HepG2 (cell line): ENCODE measurements around the gene B4GALT3. TPM values are rescaled to one million over a fixed set of nuclear protein-coding genes. Genes with fewer than 3 reads are reported as not detected.
A peak's percentile ranks its signal among the peaks of the same experiment; 100 is the strongest.

Source experiments
- ATAC-seq: fragments of 200-7000 bp; cut with Tn5 transposase; 3 replicates; pipeline ENCODE4 v1.9.1; 2020; ENCODE audit warnings: mild to moderate bottlenecking, moderate library complexity
- BruUV-seq: library from RNA; stranded (reverse); fragments of 400-500 nt; replicated peaks from 2 replicates; lab custom pipeline; 2021; lab: Mats Ljungman, UMichigan
- CTCF ChIA-PET: fragments of 300-600 bp; formaldehyde crosslinking; extraction: SDS; loops from one replicate; lab custom pipeline; 2021; ENCODE audit warnings: low total read pairs, inconsistent platforms, low intra/inter-chr PET ratio; lab: Yijun Ruan, JAX
- POLR2A ChIA-PET: fragments of 350-600 bp; sonication (Branson Sonifier 250); formaldehyde crosslinking; loops from one replicate; lab custom pipeline; 2020; ENCODE audit warnings: antibody characterized with exemption, inconsistent platforms; lab: Yijun Ruan, JAX
- DNase-seq: peaks from one replicate; pipeline ENCODE4 v3.0.0-alpha.2; 2015; ENCODE audit warnings: low spot score
- FAIRE-seq: peaks from 3 replicates; lab custom pipeline; 2011; peaks lifted over from hg19 to GRCh38; lab: Jason Lieb, UNC
- H2AFZ ChIP-seq: one replicate; pipeline ENCODE4 v1.6.1; 2011; ENCODE audit warnings: low read length, inconsistent platforms
- H3K27ac ChIP-seq: fragments of 300-600 bp; 3 replicates; pipeline ENCODE4 v1.8.0; 2011; ENCODE audit warnings: mixed run types, mild to moderate bottlenecking, mixed read lengths, low read length, inconsistent platforms; ENCODE audit not compliant: insufficient read depth; ENCODE audit errors: extremely low read length
- H3K27me3 ChIP-seq, 2 experiments: fragments of 200-600 bp in 1 of 2; 2 replicates in 1 of 2; 3 replicates in 1 of 2; pipeline versions ENCODE4 v1.6.0 to v1.8.0; 2011; ENCODE audit warnings: low read length in 2 of 2, mild to moderate bottlenecking in 2 of 2, moderate library complexity in 2 of 2, inconsistent platforms in 1 of 2; ENCODE audit not compliant: insufficient read depth in 2 of 2, control insufficient read depth in 1 of 2
- H3K36me3 ChIP-seq, 2 experiments: fragments of 200-600 bp in 1 of 2; replicated peaks in 1 of 2; 2 replicates in 1 of 2; 3 replicates in 1 of 2; pipeline versions ENCODE4 v1.5.1 to v1.8.0; 2011; ENCODE audit warnings: low read length in 2 of 2, inconsistent platforms in 1 of 2; ENCODE audit not compliant: insufficient read depth in 2 of 2, control insufficient read depth in 1 of 2
- H3K4me1 ChIP-seq: 2 replicates; pipeline ENCODE4 v1.5.1; 2012; ENCODE audit warnings: low read length, inconsistent platforms; ENCODE audit not compliant: insufficient read depth
- H3K4me2 ChIP-seq: 2 replicates; pipeline ENCODE4 v1.6.0; 2011; ENCODE audit warnings: low read depth, low read length, inconsistent platforms
- H3K4me3 ChIP-seq, 3 experiments: fragments of 200-600 bp in 1 of 3; sonication (generic), shearing (Covaris generic) in 1 of 3; replicated peaks in 1 of 3; 2 replicates each; pipeline ENCODE4 v1.5.1; 2011 to 2016; ENCODE audit warnings: low read length in 3 of 3, inconsistent platforms in 2 of 3, low read depth in 2 of 3, mild to moderate bottlenecking in 2 of 3, control low read depth in 1 of 3, mixed read lengths in 1 of 3; ENCODE audit not compliant: insufficient read depth in 1 of 3
- H3K79me2 ChIP-seq: one replicate; pipeline ENCODE4 v1.6.1; 2011; ENCODE audit warnings: low read length, inconsistent platforms; ENCODE audit not compliant: insufficient read depth
- H3K9ac ChIP-seq: 2 replicates; pipeline ENCODE4 v1.6.0; 2011; ENCODE audit warnings: mild to moderate bottlenecking, low read depth, low read length, inconsistent platforms; ENCODE audit not compliant: insufficient read depth
- H3K9me3 ChIP-seq: 2 replicates; pipeline ENCODE4 v1.5.1; 2012; ENCODE audit warnings: mild to moderate bottlenecking, low read length
- H4K20me1 ChIP-seq: 2 replicates; pipeline ENCODE4 v1.6.0; 2011; ENCODE audit warnings: inconsistent platforms, mild to moderate bottlenecking, low read length, moderate library complexity; ENCODE audit not compliant: insufficient read depth
- AGO2 ChIP-seq: fragments of 200-400 bp; formaldehyde crosslinking; optimal IDR thresholded peaks from 2 replicates; pipeline ENCODE3; 2017; ENCODE audit warnings: mild to moderate bottlenecking, low read depth, low read length, moderate library complexity
- ERF ChIP-seq: IDR thresholded peaks from 2 replicates; pipeline ENCODE4 v1.6.1; 2018; ENCODE audit warnings: missing biosample characterization, missing genetic modification reagents
- FOXA3 ChIP-seq: IDR thresholded peaks from 2 replicates; pipeline ENCODE4 v1.6.1; 2016; ENCODE audit warnings: missing genetic modification reagents, missing compliant biosample characterization
- GABPB1 ChIP-seq: IDR thresholded peaks from 2 replicates; pipeline ENCODE4 v1.6.1; 2016; ENCODE audit warnings: mild to moderate bottlenecking, missing genetic modification reagents, moderate library complexity, missing compliant biosample characterization
- KDM6A ChIP-seq: IDR thresholded peaks from 2 replicates; pipeline ENCODE4 v1.6.1; 2016; ENCODE audit warnings: low read depth
- MIER2 ChIP-seq: IDR thresholded peaks from 2 replicates; pipeline ENCODE4 v1.6.1; 2016; ENCODE audit warnings: missing biosample characterization, missing genetic modification reagents
- PHF8 ChIP-seq: sonication (generic); formaldehyde crosslinking; IDR thresholded peaks from 2 replicates; pipeline ENCODE4 v1.5.0; 2020; ENCODE audit warnings: missing genetic modification reagents
- RFXAP ChIP-seq: sonication (generic); formaldehyde crosslinking; IDR thresholded peaks from 2 replicates; pipeline ENCODE4 v1.4.0; 2020; ENCODE audit warnings: missing genetic modification reagents, borderline replicate concordance
- SIN3B ChIP-seq: fragments of 150-350 bp; IDR thresholded peaks from 2 replicates; pipeline ENCODE4 v1.6.1; 2014; ENCODE audit warnings: low read length
- SOX5 ChIP-seq: IDR thresholded peaks from 2 replicates; pipeline ENCODE4 v1.6.1; 2016; ENCODE audit warnings: borderline replicate concordance
- SRF ChIP-seq: IDR thresholded peaks from 2 replicates; pipeline ENCODE4 v1.6.1; 2011; ENCODE audit warnings: mild to moderate bottlenecking, low read depth, low read length, moderate library complexity
- U2AF2 ChIP-seq: fragments of 200-400 bp; formaldehyde crosslinking; IDR thresholded peaks from 2 replicates; pipeline ENCODE4 v1.6.1; 2017; ENCODE audit warnings: low read depth, mild to moderate bottlenecking, low read length
- ZBTB20 ChIP-seq: sonication (generic); formaldehyde crosslinking; IDR thresholded peaks from 2 replicates; pipeline ENCODE4 v1.8.1; 2023; ENCODE audit warnings: missing genetic modification reagents, low read depth, mild to moderate bottlenecking, borderline replicate concordance
- ZC3H4 ChIP-seq: sonication (generic); formaldehyde crosslinking; IDR thresholded peaks from 2 replicates; pipeline ENCODE4 v1.4.0; 2020; ENCODE audit warnings: missing genetic modification reagents, borderline replicate concordance
- ZNF263 ChIP-seq: sonication (generic); formaldehyde crosslinking; IDR thresholded peaks from 2 replicates; pipeline ENCODE4 v1.4.0; 2020; ENCODE audit warnings: missing genetic modification reagents
- ZNF326 ChIP-seq: sonication (generic); formaldehyde crosslinking; IDR thresholded peaks from 2 replicates; pipeline ENCODE4 v1.4.0; 2020; ENCODE audit warnings: missing genetic modification reagents, borderline replicate concordance
- ZNF441 ChIP-seq: sonication (generic); formaldehyde crosslinking; IDR thresholded peaks from 2 replicates; pipeline ENCODE4 v1.7.0; 2021; ENCODE audit warnings: missing genetic modification reagents, borderline replicate concordance
- ZNF510 ChIP-seq: sonication (generic); formaldehyde crosslinking; IDR thresholded peaks from 2 replicates; pipeline ENCODE4 v1.4.0; 2020; ENCODE audit warnings: low read depth, mild to moderate bottlenecking, missing genetic modification reagents
- ZNF772 ChIP-seq: sonication (generic); formaldehyde crosslinking; IDR thresholded peaks from 2 replicates; pipeline ENCODE4 v1.5.0; 2020; ENCODE audit warnings: mild to moderate bottlenecking, missing genetic modification reagents
- ZNF792 ChIP-seq: IDR thresholded peaks from 2 replicates; pipeline ENCODE4 v1.6.1; 2016
- ZNF839 ChIP-seq: sonication (generic); formaldehyde crosslinking; IDR thresholded peaks from 2 replicates; pipeline ENCODE4 v1.4.0; 2020; ENCODE audit warnings: missing genetic modification reagents, mild to moderate bottlenecking, borderline replicate concordance
- WGBS: methylation state at CpG from one replicate; pipeline ENCODE4 v1.1.6; 2017; ENCODE audit warnings: low lambda C conversion rate; 5-methylcytosine and 5-hydroxymethylcytosine counted together
- in situ Hi-C: cut with HindIII; loops from 2 replicates; pipeline ENCODE4 v1.10.0; 2017; ENCODE audit warnings: low pct_unique_long_range_greater_than_20kb; ENCODE audit not compliant: extremely low pct_ligation_motif_present
- intact Hi-C: fragments of 100-400 bp; cut with micrococcal nuclease; formaldehyde crosslinking; loops from one replicate; pipeline ENCODE4 v1.10.0; 2022; ENCODE audit not compliant: unreplicated experiment
- polyA plus RNA-seq, 8 experiments: library from polyadenylated mRNA; depleted of rRNA in 3 of 8; stranded (reverse) in 7 of 8; unstranded in 1 of 8; fragments of >200 nt; fragmentation: Illumina TruSeq in 4 of 8; extraction: Trizol in 4 of 8; gene quantifications; 2 replicates each; pipeline versions ENCODE4 v1.2.1 to v1.2.3, GENCODE V29; 2011 to 2016; ENCODE audit warnings: low read depth in 4 of 8, missing spikeins in 1 of 8, mixed read lengths in 1 of 8; ENCODE audit not compliant: insufficient read depth in 1 of 8
- total RNA-seq, 5 experiments: library from RNA; depleted of rRNA; stranded (reverse); fragments of >200 nt; fragmentation: Illumina TruSeq; extraction: Trizol; gene quantifications; 2 replicates each; pipeline ENCODE4 v1.2.3, GENCODE V29; 2016; ENCODE audit warnings: low read depth in 1 of 5
- TF ChIP-seq, protein P1 (sequence below): IDR thresholded peaks from 2 replicates; pipeline ENCODE4 v1.6.1; 2016; ENCODE audit warnings: missing compliant biosample characterization, missing genetic modification reagents, borderline replicate concordance
- TF ChIP-seq, protein P2 (sequence below): IDR thresholded peaks from 2 replicates; pipeline ENCODE4 v1.6.1; 2016; ENCODE audit warnings: missing biosample characterization, missing genetic modification reagents, low read depth
- TF ChIP-seq, protein P3 (sequence below): sonication (generic); formaldehyde crosslinking; conservative IDR thresholded peaks from 2 replicates; pipeline ENCODE4 v1.8.1; 2023; ENCODE audit warnings: missing genetic modification reagents

B4GALT3 gene
- total and polyA plus RNA-seq, 2 of the 13 experiments (the other 11 are each of a cell fraction or from before 2014, with no cell fraction given): 35.6 to 40.4 TPM

DNA sequence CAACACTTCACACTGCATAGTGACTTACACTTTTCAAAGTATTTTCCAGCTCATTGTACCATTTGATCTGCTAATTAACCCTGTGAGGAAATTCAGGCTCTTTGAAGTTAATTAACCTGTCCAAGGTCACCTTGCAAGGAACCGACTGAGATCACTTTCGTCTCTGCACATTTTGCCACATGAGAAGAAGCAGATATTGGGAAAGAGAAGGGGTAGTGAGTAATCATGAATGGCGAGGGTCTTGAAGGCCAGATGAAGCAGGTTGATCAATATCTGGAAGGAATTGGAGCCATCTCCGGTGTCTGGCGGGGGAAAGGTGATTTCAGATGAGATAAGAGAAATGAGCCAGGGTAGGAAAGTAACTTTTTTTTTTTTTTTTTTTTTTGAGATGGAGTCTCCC lies 42.7 kb upstream of the B4GALT3 start:
- FAIRE-seq: peak; percentile 26
- Histone ChIP-seq H3K4me1 (peaks cover 77% of the 10 kb centered on the region), H3K9ac (peak overlapping the region; percentile 40), H3K4me2 (peak overlapping the region; percentile 87), H2AFZ (no peak overlapping the region), H3K4me3 (peak overlapping the region; percentile 25 to 35 (median 33)), H3K36me3 (peaks cover 1 to 14% of the 10 kb centered on the region in 2 experiments; a peak in 3 of 5 replicates), H3K9me3 (no peaks in the 10 kb centered on the region), H3K79me2 (peaks cover 23% of the 10 kb centered on the region), H4K20me1 (peaks cover 11% of the 10 kb centered on the region), H3K27me3 (no peaks in the 10 kb centered on the region; a peak in 1 of 5 replicates), H3K27ac (peak overlapping the region; percentile 99)
- no peak for DNase-seq
- WGBS: 3% methylated on average over 5 of the region's 5 CpGs
- intact Hi-C loops: no loop called here
- no TSS peak for BruUV-seq
- ATAC-seq: no peak
- ChIA-PET CTCF (no interaction called here), POLR2A (interaction anchor here (0.8 to 12.5 kb wide), 12 partner anchors 10 to 170 kb away, joined by 3 to 357 read pairs (median 8); partner anchors contain the start of genes ADAMTS4, DEDD, NDUFS2 and NR1I3)
- in situ Hi-C loops: loop anchor here (10.0 kb wide), 1 partner anchor 165 kb away; no protein-coding TSS in a partner anchor
- TF ChIP-seq MIER2 (CRISPR knock-in tag) (no peak; the same call in 1 of the 2 replicates), FOXA3 (CRISPR knock-in tag) (no peak), ZNF441 (CRISPR knock-in tag) (peak; percentile 52; the same call in 1 of the 2 replicates), PHF8 (CRISPR knock-in tag) (no peak), ZNF510 (CRISPR knock-in tag) (no peak), AGO2 (peak; percentile 51), ZNF263 (CRISPR knock-in tag) (no peak), SRF (no peak), ZNF792 (CRISPR knock-in tag) (no peak), U2AF2 (no peak), ZC3H4 (no peak), SOX5 (CRISPR knock-in tag) (no peak), KDM6A (CRISPR knock-in tag) (peak; percentile 21; the same call in 1 of the 2 replicates), SIN3B (no peak), ZBTB20 (CRISPR knock-in tag) (0 out of 2 replicates have a peak, but pooled peaks have one; percentile 25), ZNF326 (peak; percentile 95), ZNF839 (CRISPR knock-in tag) (no peak), GABPB1 (CRISPR knock-in tag) (no peak; the same call in 1 of the 2 replicates), ERF (0 out of 2 replicates have a peak, but pooled peaks have one; percentile 18), RFXAP (CRISPR knock-in tag) (no peak), ZNF772 (no peak)
- TF ChIP-seq, protein P1, sequence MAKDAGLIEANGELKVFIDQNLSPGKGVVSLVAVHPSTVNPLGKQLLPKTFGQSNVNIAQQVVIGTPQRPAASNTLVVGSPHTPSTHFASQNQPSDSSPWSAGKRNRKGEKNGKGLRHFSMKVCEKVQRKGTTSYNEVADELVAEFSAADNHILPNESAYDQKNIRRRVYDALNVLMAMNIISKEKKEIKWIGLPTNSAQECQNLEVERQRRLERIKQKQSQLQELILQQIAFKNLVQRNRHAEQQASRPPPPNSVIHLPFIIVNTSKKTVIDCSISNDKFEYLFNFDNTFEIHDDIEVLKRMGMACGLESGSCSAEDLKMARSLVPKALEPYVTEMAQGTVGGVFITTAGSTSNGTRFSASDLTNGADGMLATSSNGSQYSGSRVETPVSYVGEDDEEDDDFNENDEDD (CRISPR knock-in tag): no peak
- TF ChIP-seq, protein P2, sequence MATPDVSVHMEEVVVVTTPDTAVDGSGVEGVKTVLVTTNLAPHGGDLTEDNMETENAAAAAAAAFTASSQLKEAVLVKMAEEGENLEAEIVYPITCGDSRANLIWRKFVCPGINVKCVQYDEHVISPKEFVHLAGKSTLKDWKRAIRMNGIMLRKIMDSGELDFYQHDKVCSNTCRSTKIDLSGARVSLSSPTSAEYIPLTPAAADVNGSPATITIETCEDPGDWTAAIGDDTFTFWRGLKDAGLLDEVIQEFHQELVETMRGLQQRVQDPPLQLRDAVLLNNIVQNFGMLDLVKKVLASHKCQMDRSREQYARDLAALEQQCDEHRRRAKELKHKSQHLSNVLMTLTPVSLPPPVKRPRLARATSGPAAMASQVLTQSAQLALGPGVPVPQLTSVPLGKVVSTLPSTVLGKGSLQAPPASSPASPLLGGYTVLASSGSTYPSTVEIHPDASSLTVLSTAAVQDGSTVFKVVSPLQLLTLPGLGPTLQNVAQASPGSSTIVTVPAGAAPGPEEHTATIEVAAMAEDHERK: no peak
- TF ChIP-seq, protein P3, sequence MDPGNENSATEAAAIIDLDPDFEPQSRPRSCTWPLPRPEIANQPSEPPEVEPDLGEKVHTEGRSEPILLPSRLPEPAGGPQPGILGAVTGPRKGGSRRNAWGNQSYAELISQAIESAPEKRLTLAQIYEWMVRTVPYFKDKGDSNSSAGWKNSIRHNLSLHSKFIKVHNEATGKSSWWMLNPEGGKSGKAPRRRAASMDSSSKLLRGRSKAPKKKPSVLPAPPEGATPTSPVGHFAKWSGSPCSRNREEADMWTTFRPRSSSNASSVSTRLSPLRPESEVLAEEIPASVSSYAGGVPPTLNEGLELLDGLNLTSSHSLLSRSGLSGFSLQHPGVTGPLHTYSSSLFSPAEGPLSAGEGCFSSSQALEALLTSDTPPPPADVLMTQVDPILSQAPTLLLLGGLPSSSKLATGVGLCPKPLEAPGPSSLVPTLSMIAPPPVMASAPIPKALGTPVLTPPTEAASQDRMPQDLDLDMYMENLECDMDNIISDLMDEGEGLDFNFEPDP (CRISPR knock-in tag): no peak
